ENCODE results near the gene STK11IP. TPM values are rescaled to one million over a fixed set of nuclear protein-coding genes. Genes with fewer than 3 reads are reported as not detected.

Gene STK11IP
- total RNA-seq, 2 donors from 2014 or later = 28.4 to 31.4 TPM

Other genes starting within 250 kb of the STK11IP start
- 10 to 100 TPM; 80.9 to 99.6 TPM for gene DNPEP, start 209.9 kb upstream of the STK11IP start, total RNA-seq
- not detected for gene DES, start 179.5 kb upstream of the STK11IP start, total RNA-seq
- 1 to 10 TPM in 1 of 2 donors, under 1 TPM in 1; 0.79 to 1.7 TPM for gene SPEG, start 163.0 kb upstream of the STK11IP start, total RNA-seq
- gene GMPPA, start 99.0 kb upstream of the STK11IP start, total RNA-seq = 10 to 100 TPM; 31.7 to 36.3 TPM
- under 1 TPM in 1 of 2 donors, not detected in 1; 0.56 TPM for gene ASIC4, start 83.4 kb upstream of the STK11IP start, total RNA-seq
- 10 to 100 TPM; 14.0 to 27.6 TPM for gene CHPF, start 54.0 kb upstream of the STK11IP start, total RNA-seq
- gene TMEM198, start 53.8 kb upstream of the STK11IP start, total RNA-seq = 1 to 10 TPM; 3.7 to 5.1 TPM
- 1 to 10 TPM in 1 of 2 donors, under 1 TPM in 1; 0.84 to 1.1 TPM for gene OBSL1, start 26.3 kb upstream of the STK11IP start, total RNA-seq
- not detected for gene INHA, start 25.5 kb upstream of the STK11IP start, total RNA-seq
- gene SLC4A3, start 29.8 kb downstream of the STK11IP start, total RNA-seq = not detected

All from activated T-helper 17 cell treated with anti-CD3 and anti-CD28 coated beads, Interleukin-2, amount 50 U/mL, for 72 hours (primary cell).